HepG2 (cell line): ENCODE results near the gene KRTAP12-2. TPM values are rescaled to one million over a fixed set of nuclear protein-coding genes. Genes with fewer than 3 reads are reported as not detected.

Experiments
- ATF2 ChIP-seq: sonication (generic); formaldehyde crosslinking; IDR thresholded peaks from 2 replicates; pipeline ENCODE4 v1.4.0; 2020; ENCODE audit warnings: missing genetic modification reagents
- BCL6 ChIP-seq: IDR thresholded peaks from 2 replicates; pipeline ENCODE4 v1.6.1; 2016; ENCODE audit warnings: missing genetic modification reagents, missing compliant biosample characterization
- CSRNP1 ChIP-seq: sonication (generic); formaldehyde crosslinking; IDR thresholded peaks from 2 replicates; pipeline ENCODE4 v1.8.1; 2023; ENCODE audit warnings: mild to moderate bottlenecking, missing genetic modification reagents
- FOXK1 ChIP-seq: sonication (generic); formaldehyde crosslinking; IDR thresholded peaks from 2 replicates; pipeline ENCODE4 v1.4.0; 2020; ENCODE audit warnings: low read depth, missing genetic modification reagents, borderline replicate concordance
- GMEB2 ChIP-seq: IDR thresholded peaks from 2 replicates; pipeline ENCODE4 v1.6.1; 2016; ENCODE audit warnings: missing biosample characterization, missing genetic modification reagents, low read depth
- IKZF1 ChIP-seq: fragments of 450-650 bp; IDR thresholded peaks from 2 replicates; pipeline ENCODE4 v1.7.1; 2016
- IKZF4 ChIP-seq: sonication (generic); formaldehyde crosslinking; IDR thresholded peaks from 2 replicates; pipeline ENCODE4 v1.5.1; 2020; ENCODE audit warnings: borderline replicate concordance, mild to moderate bottlenecking, low read depth, missing genetic modification reagents; ENCODE audit errors: not compliant biosample characterization
- KDM4B ChIP-seq: sonication (generic); formaldehyde crosslinking; IDR thresholded peaks from 2 replicates; pipeline ENCODE4 v1.4.0; 2020; ENCODE audit warnings: missing genetic modification reagents
- PAX8 ChIP-seq: sonication (generic); formaldehyde crosslinking; IDR thresholded peaks from 2 replicates; pipeline ENCODE4 v1.8.0; 2022; ENCODE audit warnings: mild to moderate bottlenecking, missing genetic modification reagents, borderline replicate concordance
- PCBP1 ChIP-seq: fragments of 200-400 bp; formaldehyde crosslinking; IDR thresholded peaks from 2 replicates; pipeline ENCODE4 v1.6.1; 2017; ENCODE audit warnings: mild to moderate bottlenecking, low read depth, low read length, borderline replicate concordance
- RBFOX2 ChIP-seq: fragments of 200-400 bp; formaldehyde crosslinking; IDR thresholded peaks from 2 replicates; pipeline ENCODE4 v1.6.1; 2017; ENCODE audit warnings: low read depth, mild to moderate bottlenecking, low read length
- SMC3 ChIP-seq: IDR thresholded peaks from 2 replicates; pipeline ENCODE4 v1.6.1; 2011; ENCODE audit warnings: low read length, improper control_type of control experiment
- TSC22D2 ChIP-seq: sonication (generic); formaldehyde crosslinking; IDR thresholded peaks from 2 replicates; pipeline ENCODE4 v1.5.1; 2020; ENCODE audit warnings: missing genetic modification reagents, mild to moderate bottlenecking, borderline replicate concordance
- XRCC5 ChIP-seq: fragments of 200-400 bp; formaldehyde crosslinking; optimal IDR thresholded peaks from 2 replicates; pipeline ENCODE3; 2017; ENCODE audit warnings: mild to moderate bottlenecking, low read length
- ZFP91 ChIP-seq: sonication (generic); formaldehyde crosslinking; IDR thresholded peaks from 2 replicates; pipeline ENCODE4 v1.9.0; 2022; ENCODE audit warnings: missing genetic modification reagents, mild to moderate bottlenecking, borderline replicate concordance
- ZIK1 ChIP-seq: sonication (generic); formaldehyde crosslinking; IDR thresholded peaks from 2 replicates; pipeline ENCODE4 v1.5.0; 2020; ENCODE audit warnings: mild to moderate bottlenecking, low read depth, missing genetic modification reagents, borderline replicate concordance
- ZMYM2 ChIP-seq: sonication (generic); formaldehyde crosslinking; IDR thresholded peaks from 2 replicates; pipeline ENCODE4 v1.8.0; 2022; ENCODE audit warnings: mild to moderate bottlenecking, missing genetic modification reagents
- ZMYM3 ChIP-seq: sonication (generic); formaldehyde crosslinking; IDR thresholded peaks from 2 replicates; pipeline ENCODE4 v1.5.1; 2020; ENCODE audit warnings: mild to moderate bottlenecking, missing genetic modification reagents
- ZNF230 ChIP-seq: sonication (generic); formaldehyde crosslinking; IDR thresholded peaks from 2 replicates; pipeline ENCODE4 v1.4.0; 2020; ENCODE audit warnings: mild to moderate bottlenecking, missing genetic modification reagents
- ZNF251 ChIP-seq: sonication (generic); formaldehyde crosslinking; IDR thresholded peaks from 2 replicates; pipeline ENCODE4 v1.9.0; 2021; ENCODE audit warnings: mild to moderate bottlenecking, missing genetic modification reagents
- ZNF3 ChIP-seq: IDR thresholded peaks from 2 replicates; pipeline ENCODE4 v1.7.0; 2017; ENCODE audit warnings: inconsistent platforms
- ZNF432 ChIP-seq: sonication (generic); formaldehyde crosslinking; IDR thresholded peaks from 2 replicates; pipeline ENCODE4 v1.5.0; 2020; ENCODE audit warnings: missing genetic modification reagents, mild to moderate bottlenecking, borderline replicate concordance
- ZNF550 ChIP-seq: sonication (generic); formaldehyde crosslinking; IDR thresholded peaks from 2 replicates; pipeline ENCODE4 v1.4.0; 2020; ENCODE audit warnings: mild to moderate bottlenecking, missing genetic modification reagents, borderline replicate concordance
- ZNF567 ChIP-seq: sonication (generic); formaldehyde crosslinking; IDR thresholded peaks from 2 replicates; pipeline ENCODE4 v1.8.1; 2023; ENCODE audit warnings: mild to moderate bottlenecking, missing genetic modification reagents, borderline replicate concordance
- ZNF879 ChIP-seq: sonication (generic); formaldehyde crosslinking; IDR thresholded peaks from 2 replicates; pipeline ENCODE4 v1.8.1; 2023; ENCODE audit warnings: missing genetic modification reagents
- polyA plus RNA-seq, 8 experiments: library from polyadenylated mRNA; depleted of rRNA in 3 of 8; stranded (reverse) in 7 of 8; unstranded in 1 of 8; fragments of >200 nt; fragmentation: Illumina TruSeq in 4 of 8; extraction: Trizol in 4 of 8; gene quantifications; 2 replicates each; pipeline versions ENCODE4 v1.2.1 to v1.2.3, GENCODE V29; 2011 to 2016; ENCODE audit warnings: low read depth in 4 of 8, missing spikeins in 1 of 8, mixed read lengths in 1 of 8; ENCODE audit not compliant: insufficient read depth in 1 of 8
- total RNA-seq, 5 experiments: library from RNA; depleted of rRNA; stranded (reverse); fragments of >200 nt; fragmentation: Illumina TruSeq; extraction: Trizol; gene quantifications; 2 replicates each; pipeline ENCODE4 v1.2.3, GENCODE V29; 2016; ENCODE audit warnings: low read depth in 1 of 5

Gene KRTAP12-2
- total and polyA plus RNA-seq, 2 of the 13 experiments (the other 11 are each of a cell fraction or from before 2014, with no cell fraction given), result not detected

- TF ChIP-seq ZFP91 (CRISPR knock-in tag) (peak; percentile 18; the same call in 1 of the 2 replicates), CSRNP1 (CRISPR knock-in tag) (no peak), PCBP1 (no peak), ZNF879 (CRISPR knock-in tag) (no peak), ZNF230 (CRISPR knock-in tag) (no peak), FOXK1 (no peak), ZNF432 (CRISPR knock-in tag) (no peak), IKZF4 (no peak), ZNF3 (CRISPR knock-in tag) (no peak), ZMYM3 (CRISPR knock-in tag) (peak; percentile 94), ZNF550 (CRISPR knock-in tag) (0 out of 2 replicates have a peak, but pooled peaks have one; percentile 19), ZIK1 (CRISPR knock-in tag) (no peak), RBFOX2 (no peak), IKZF1 (no peak), KDM4B (CRISPR knock-in tag) (no peak), GMEB2 (CRISPR knock-in tag) (no peak), ZNF251 (CRISPR knock-in tag) (no peak), XRCC5 (no peak), BCL6 (no peak), PAX8 (CRISPR knock-in tag) (no peak), TSC22D2 (CRISPR knock-in tag) (no peak), ATF2 (no peak), ZNF567 (CRISPR knock-in tag) (no peak), ZMYM2 (no peak), SMC3 (no peak)
Measured at GRCh38 chr21:44702111-44702972, 35.6 kb upstream of the KRTAP12-2 start (continued).
